PC-9 (cell line): ENCODE data around the gene CDRT15. TPM values are rescaled to one million over a fixed set of nuclear protein-coding genes. Genes with fewer than 3 reads are reported as not detected.

Experiments
- BruUV-seq: library from RNA; stranded (reverse); fragments of 400-500 nt; replicated peaks from 2 replicates; lab custom pipeline; 2021; lab: Mats Ljungman, UMichigan
- CTCF ChIA-PET: fragments of 300-600 bp; sonication (Branson Sonifier 250); formaldehyde crosslinking; loops from one replicate; lab custom pipeline; 2022; ENCODE audit warnings: antibody characterized with exemption; lab: Charles Lee
- POLR2A ChIA-PET: fragments of 300-600 bp; sonication (Branson Sonifier 250); formaldehyde crosslinking; loops from one replicate; lab custom pipeline; 2022; ENCODE audit warnings: antibody characterized with exemption; ENCODE audit not compliant: unreplicated experiment; lab: Charles Lee
- DNase-seq, 2 experiments: peaks; one replicate each; pipeline versions ENCODE4 v3.0.0 to v3.0.0-alpha.2; 2015 to 2022; ENCODE audit warnings: mixed read lengths in 1 of 2
- H2AFZ ChIP-seq: fragments of 200-600 bp; sonication (generic); 2 replicates; pipeline ENCODE4 v1.8.1; 2017; ENCODE audit warnings: antibody characterized with exemption
- H3F3A ChIP-seq: fragments of 200-600 bp; sonication (generic); 2 replicates; pipeline ENCODE4 v1.8.1; 2017; ENCODE audit warnings: antibody characterized with exemption, mild to moderate bottlenecking, low read depth; ENCODE audit not compliant: insufficient read depth
- H3K27ac ChIP-seq: fragments of 200-600 bp; sonication (generic); 2 replicates; pipeline ENCODE4 v1.6.1; 2016; ENCODE audit warnings: mixed run types
- H3K27me3 ChIP-seq: fragments of 200-600 bp; sonication (generic); 2 replicates; pipeline ENCODE4 v1.6.1; 2016; ENCODE audit warnings: low read depth, mixed run types; ENCODE audit not compliant: insufficient read depth
- H3K36me3 ChIP-seq: fragments of 200-600 bp; sonication (generic); 2 replicates; pipeline ENCODE4 v1.6.1; 2016; ENCODE audit warnings: low read depth, mixed run types
- H3K4me1 ChIP-seq: fragments of 200-600 bp; sonication (generic); replicated peaks from 2 replicates; pipeline ENCODE4 v1.6.1; 2016; ENCODE audit warnings: mixed run types; ENCODE audit not compliant: insufficient read depth
- H3K4me2 ChIP-seq: fragments of 200-600 bp; sonication (generic); 2 replicates; pipeline ENCODE4 v1.6.1; 2017; ENCODE audit warnings: mixed run types
- H3K4me3 ChIP-seq: fragments of 200-600 bp; sonication (generic); 2 replicates; pipeline ENCODE4 v1.6.1; 2016; ENCODE audit warnings: mixed run types
- H3K79me2 ChIP-seq: fragments of 200-600 bp; sonication (generic); 2 replicates; pipeline ENCODE4 v1.6.1; 2017; ENCODE audit warnings: low read depth, mixed run types
- H3K9me2 ChIP-seq: fragments of 200-600 bp; sonication (generic); 2 replicates; pipeline ENCODE4 v1.8.1; 2017; ENCODE audit warnings: mild to moderate bottlenecking; ENCODE audit not compliant: insufficient read depth
- H3K9me3 ChIP-seq: fragments of 200-600 bp; sonication (generic); 2 replicates; pipeline ENCODE4 v1.8.1; 2016; ENCODE audit warnings: low read depth; ENCODE audit not compliant: insufficient read depth
- H4K20me1 ChIP-seq: fragments of 200-600 bp; sonication (generic); 2 replicates; pipeline ENCODE4 v1.8.1; 2017; ENCODE audit not compliant: insufficient read depth
- EZH2 ChIP-seq: fragments of 200-600 bp; sonication (generic); IDR thresholded peaks from 2 replicates; pipeline ENCODE4 v1.8.0; 2017; ENCODE audit warnings: antibody characterized with exemption, low read depth
- intact Hi-C: fragments of 100-400 bp; cut with micrococcal nuclease; formaldehyde crosslinking; loops from one replicate; pipeline ENCODE4 v1.10.0; 2022; ENCODE audit not compliant: unreplicated experiment
- total RNA-seq: library from RNA; stranded (reverse); gene quantifications from 2 replicates; pipeline ENCODE4 v1.2.3, GENCODE V29; 2021
- TF ChIP-seq, protein P1 (sequence below): fragments of 200-600 bp; sonication (generic); conservative IDR thresholded peaks from 2 replicates; pipeline ENCODE4 v1.6.1; 2017; ENCODE audit warnings: mixed run types, antibody characterized with exemption, mild to moderate bottlenecking, moderate library complexity

Gene CDRT15
- total RNA-seq, 1 experiment from 2014 or later, result not detected

GRCh38 chr17:14211246-14211645 lies 25.4 kb downstream of the CDRT15 start:
- Histone ChIP-seq H3K9me2 (no peaks in the 10 kb centered on the region), H3K27ac (no peak overlapping the region), H3K4me2 (no peak overlapping the region), H3K4me1 (0 out of 2 replicates have a peak, but pooled peaks cover 4% of the 10 kb centered on the region), H2AFZ (no peak overlapping the region), H3K4me3 (no peak overlapping the region), H3K9me3 (no peaks in the 10 kb centered on the region), H4K20me1 (no peaks in the 10 kb centered on the region), H3F3A (0 out of 2 replicates have a peak, but pooled peaks cover 2% of the 10 kb centered on the region), H3K27me3 (no peaks in the 10 kb centered on the region), H3K79me2 (no peaks in the 10 kb centered on the region), H3K36me3 (no peaks in the 10 kb centered on the region)
- BruUV-seq, result no TSS peak
- ChIA-PET POLR2A (no interaction called here), CTCF (no interaction called here)
- intact Hi-C loops, result no loop called here
- no peak for DNase-seq
- TF ChIP-seq, protein P1, sequence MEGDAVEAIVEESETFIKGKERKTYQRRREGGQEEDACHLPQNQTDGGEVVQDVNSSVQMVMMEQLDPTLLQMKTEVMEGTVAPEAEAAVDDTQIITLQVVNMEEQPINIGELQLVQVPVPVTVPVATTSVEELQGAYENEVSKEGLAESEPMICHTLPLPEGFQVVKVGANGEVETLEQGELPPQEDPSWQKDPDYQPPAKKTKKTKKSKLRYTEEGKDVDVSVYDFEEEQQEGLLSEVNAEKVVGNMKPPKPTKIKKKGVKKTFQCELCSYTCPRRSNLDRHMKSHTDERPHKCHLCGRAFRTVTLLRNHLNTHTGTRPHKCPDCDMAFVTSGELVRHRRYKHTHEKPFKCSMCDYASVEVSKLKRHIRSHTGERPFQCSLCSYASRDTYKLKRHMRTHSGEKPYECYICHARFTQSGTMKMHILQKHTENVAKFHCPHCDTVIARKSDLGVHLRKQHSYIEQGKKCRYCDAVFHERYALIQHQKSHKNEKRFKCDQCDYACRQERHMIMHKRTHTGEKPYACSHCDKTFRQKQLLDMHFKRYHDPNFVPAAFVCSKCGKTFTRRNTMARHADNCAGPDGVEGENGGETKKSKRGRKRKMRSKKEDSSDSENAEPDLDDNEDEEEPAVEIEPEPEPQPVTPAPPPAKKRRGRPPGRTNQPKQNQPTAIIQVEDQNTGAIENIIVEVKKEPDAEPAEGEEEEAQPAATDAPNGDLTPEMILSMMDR, result no peak
- TF ChIP-seq EZH2, result no peak

DNA sequence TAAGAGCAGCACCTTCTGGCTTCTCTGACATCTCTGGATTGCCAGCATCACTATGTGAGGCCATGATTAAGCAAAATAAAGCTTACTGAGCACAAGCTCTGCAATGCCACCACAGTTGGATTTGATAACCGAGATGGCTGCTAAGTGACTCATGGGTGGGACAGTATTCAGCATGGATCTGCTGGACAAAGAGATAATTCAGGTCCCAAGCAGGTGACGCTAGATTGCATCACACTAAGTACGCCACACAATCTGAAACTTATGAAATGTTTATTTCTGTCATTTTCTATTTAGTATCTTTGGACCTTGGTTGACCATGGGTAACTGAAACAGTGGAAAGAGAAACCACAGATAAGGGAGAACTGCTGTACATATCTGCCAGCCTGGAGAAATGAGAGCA lies 27.4 kb downstream of the CDRT15 start:
- H3K9me3 ChIP-seq, result no peaks in the 10 kb centered on the region
- ChIA-PET POLR2A (no interaction called here), CTCF (no interaction called here)

DNA sequence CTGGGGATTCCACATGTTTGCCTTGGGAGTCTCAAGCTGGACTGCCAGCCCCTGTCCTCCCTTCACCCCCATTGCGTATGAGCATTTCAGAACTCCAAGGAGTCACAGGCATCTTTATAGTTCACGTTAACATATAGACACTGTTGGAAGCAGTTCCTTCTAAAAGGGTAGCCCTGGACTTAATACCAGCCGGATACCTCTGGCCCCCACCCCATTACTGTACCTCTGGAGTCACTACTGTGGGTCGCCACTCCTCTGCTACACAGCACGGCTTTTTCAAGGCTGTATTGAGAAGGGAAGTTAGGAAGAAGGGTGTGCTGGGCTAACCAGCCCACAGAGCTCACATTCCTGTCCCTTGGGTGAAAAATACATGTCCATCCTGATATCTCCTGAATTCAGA lies 28.9 kb downstream of the CDRT15 start:
- Histone ChIP-seq H4K20me1 (peaks cover 11% of the 10 kb centered on the region), H3K27me3 (no peaks in the 10 kb centered on the region), H3K4me2 (no peak overlapping the region), H3K27ac (no peak overlapping the region), H3K36me3 (no peaks in the 10 kb centered on the region), H3F3A (peaks cover 9% of the 10 kb centered on the region; the same call in 1 of the 2 replicates), H3K9me2 (no peaks in the 10 kb centered on the region), H2AFZ (no peak overlapping the region), H3K4me1 (0 out of 2 replicates have a peak, but pooled peaks cover 10% of the 10 kb centered on the region), H3K4me3 (no peak overlapping the region), H3K79me2 (no peaks in the 10 kb centered on the region), H3K9me3 (no peaks in the 10 kb centered on the region)
- no peak for TF ChIP-seq EZH2
- TF ChIP-seq, protein P1, result no peak
- POLR2A ChIA-PET, result no interaction called here
- BruUV-seq, result no TSS peak
- no peak for DNase-seq
- intact Hi-C loops, result loop anchor here (2.0 kb wide), 1 partner anchor 139 kb away; the partner anchor contains the start of gene COX10
- CTCF ChIA-PET, result interaction anchor here (0.7 kb wide), 1 partner anchor 695 kb away, joined by 3 read pairs; no protein-coding TSS in a partner anchor

More for the DNA sequence above, 27.4 kb downstream of the CDRT15 start:
- Histone ChIP-seq H3K27me3 (no peaks in the 10 kb centered on the region), H3K4me2 (no peak overlapping the region), H3K36me3 (no peaks in the 10 kb centered on the region), H3K4me3 (no peak overlapping the region), H3K27ac (0 out of 2 replicates have a peak overlapping the region, but pooled peaks have one; percentile 23), H4K20me1 (peaks cover 7% of the 10 kb centered on the region), H3K79me2 (no peaks in the 10 kb centered on the region), H3K4me1 (0 out of 2 replicates have a peak, but pooled peaks cover 10% of the 10 kb centered on the region), H3K9me2 (no peaks in the 10 kb centered on the region), H2AFZ (no peak overlapping the region), H3F3A (peaks cover 9% of the 10 kb centered on the region; the same call in 1 of the 2 replicates)
- TF ChIP-seq EZH2, result no peak
- TF ChIP-seq, protein P1, result no peak
- no TSS peak for BruUV-seq
- intact Hi-C loops, result no loop called here
- DNase-seq, result peak; percentile 11 to 43
